HG02610 (cell line): ENCODE data around the gene CACNB2.
"Not testable (repeated sequence)": the region's sequence is repeated elsewhere in the genome, so short reads cannot be mapped to it uniquely, and the experiment has no call there.

Experiments used
- ATAC-seq: cut with Tn5 transposase; IDR thresholded peaks from one replicate; pipeline ENCODE4 v1.9.1; 2021; ENCODE audit warnings: mild to moderate bottlenecking, moderate library complexity; ENCODE audit not compliant: unreplicated experiment

CACNB2 gene

DNA sequence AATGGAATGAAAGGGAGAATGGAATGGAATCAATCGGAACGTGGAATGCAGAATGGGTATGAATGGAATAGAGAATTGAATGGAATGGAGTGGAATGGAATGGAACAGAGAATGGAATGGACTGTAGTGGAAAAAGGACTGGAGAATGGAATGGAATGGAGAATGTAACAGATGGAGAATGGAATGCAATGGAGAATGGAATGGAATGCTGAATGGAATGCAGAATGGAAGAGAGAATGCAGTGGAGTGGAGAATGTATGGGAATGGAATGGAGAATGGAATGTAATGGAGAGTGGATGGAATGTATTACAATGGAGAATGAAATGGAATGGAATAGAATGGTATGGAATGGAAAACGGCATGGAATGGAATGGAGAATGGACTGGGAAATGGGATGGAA lies 414.3 kb downstream of the CACNB2 start:
- ATAC-seq = no peak

DNA sequence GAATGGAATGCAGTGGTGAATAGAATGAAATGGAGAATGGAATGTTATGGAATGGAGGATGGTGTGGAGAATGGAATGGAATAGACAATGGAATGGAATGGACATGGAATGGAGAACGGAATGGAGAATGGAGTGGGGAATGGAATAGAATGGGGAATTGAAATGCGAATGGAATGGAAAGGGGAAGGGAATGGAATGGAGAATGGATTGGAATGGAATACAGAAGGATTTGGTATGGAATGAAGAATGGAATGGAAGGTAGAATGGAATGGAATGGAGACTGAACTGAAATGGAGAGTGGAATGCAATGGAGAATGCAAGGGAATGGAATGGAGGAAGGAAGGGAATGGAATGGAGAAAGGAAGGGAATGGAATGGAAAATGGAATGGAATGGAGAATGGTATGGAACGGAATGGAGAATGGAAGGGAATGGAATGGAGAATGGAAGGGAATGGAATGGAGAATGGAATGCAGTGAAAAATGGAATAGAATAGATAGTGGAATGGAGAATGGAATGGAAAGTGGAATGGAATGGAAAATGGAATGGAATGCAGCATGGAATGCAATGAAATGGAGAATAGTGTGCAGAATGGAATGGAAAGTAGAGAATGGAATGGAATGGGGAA lies 416.4 kb downstream of the CACNB2 start:
- no peak for ATAC-seq

DNA sequence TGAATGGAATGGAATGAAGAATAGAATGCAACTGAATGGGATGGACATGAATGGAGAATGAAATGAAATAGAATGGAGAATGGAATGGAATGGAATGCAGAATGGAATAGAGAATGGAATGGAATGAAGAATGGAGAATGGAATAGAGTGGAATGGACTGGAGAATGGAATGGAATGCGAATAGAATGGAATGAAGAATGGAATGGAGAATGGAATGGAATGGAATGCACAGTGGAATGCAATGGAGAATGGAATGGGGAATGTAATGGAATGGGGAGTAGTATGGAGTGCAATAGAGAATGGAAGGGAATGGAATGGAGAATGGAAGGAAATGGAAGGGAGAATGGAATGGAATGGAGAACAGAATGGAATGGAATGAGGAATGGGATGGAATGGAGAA lies 417.7 kb downstream of the CACNB2 start:
- no peak for ATAC-seq

DNA sequence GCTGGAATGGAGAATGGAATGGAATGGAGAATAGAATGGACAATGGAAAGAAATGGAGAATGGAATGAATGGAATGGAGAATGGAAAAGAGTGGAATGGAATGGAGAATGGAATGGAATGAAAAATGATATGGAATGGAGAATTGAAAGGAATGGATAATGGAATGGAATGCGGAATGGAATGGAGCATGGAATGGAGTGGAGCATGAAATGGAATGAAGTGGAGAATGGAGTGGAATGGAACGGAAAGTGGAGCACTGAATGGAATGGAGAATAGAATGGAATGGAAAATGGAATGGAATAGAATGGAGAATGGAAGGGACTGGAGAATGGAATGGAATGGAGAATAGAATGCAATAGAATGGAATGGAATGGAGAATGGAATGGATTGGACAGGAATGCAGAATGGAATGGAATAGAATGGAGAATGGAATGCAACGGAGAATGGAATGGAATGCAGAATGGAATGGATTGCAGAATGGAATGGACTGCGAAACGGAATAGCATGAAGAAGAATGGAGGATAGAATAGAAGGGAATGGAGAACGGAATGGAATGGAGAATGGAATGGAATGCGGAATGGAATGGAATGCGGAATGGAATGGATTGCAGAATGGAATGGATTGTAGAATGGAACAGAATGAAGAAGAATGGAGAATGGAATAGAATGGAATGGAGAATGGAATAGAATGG lies 421.8 kb downstream of the CACNB2 start:
- no peak for ATAC-seq

DNA sequence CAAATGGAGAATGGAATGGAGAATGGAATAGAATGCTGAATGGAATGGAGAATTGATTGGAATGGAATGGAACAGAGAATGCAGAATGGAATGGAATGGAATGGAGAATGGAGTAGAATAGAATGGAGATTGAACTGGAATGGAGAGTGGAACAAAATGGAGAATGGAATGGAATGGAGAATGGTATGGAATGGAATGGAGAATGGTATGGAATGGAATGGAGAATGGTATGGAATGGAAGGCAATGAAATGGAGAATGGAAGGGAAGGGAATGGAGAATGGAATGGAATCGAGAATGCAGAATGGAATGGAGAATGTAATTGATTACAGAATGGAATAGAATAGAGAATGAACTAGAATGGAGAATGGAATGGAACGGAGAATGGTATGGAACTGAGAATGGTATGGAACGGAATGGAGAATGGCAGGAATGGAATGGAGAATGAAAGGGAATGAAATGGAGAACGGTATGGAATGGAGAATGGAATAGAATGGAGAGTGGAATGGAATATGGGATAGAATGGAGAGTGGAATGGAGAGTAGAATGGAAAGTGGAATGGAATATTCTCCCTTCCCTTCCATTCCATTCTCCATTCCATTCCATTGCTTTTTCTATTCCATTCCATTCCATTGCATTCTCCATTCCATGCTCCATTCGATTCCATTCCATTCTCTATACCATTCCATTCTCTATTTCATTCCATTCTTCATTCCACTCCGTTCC lies 422.9 kb downstream of the CACNB2 start:
- no peak for ATAC-seq

DNA sequence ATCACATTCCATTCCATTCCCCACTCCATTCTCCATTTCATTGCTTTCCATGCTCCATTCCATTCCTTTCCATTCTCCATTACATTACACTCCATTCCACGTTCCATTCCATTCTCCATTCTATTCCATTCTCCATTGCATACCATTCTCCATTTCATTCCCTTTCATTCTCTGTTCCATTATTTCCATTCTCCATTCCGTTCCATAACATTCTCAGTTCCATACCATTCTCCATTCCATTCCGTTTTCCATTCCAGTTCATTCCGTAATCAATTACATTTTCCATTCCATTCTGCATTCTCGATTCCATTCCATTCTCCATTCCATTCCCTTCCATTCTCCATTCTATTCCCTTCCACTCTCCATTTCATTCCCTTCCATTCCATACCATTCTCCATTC lies 424.8 kb downstream of the CACNB2 start:
- ATAC-seq = no peak

DNA sequence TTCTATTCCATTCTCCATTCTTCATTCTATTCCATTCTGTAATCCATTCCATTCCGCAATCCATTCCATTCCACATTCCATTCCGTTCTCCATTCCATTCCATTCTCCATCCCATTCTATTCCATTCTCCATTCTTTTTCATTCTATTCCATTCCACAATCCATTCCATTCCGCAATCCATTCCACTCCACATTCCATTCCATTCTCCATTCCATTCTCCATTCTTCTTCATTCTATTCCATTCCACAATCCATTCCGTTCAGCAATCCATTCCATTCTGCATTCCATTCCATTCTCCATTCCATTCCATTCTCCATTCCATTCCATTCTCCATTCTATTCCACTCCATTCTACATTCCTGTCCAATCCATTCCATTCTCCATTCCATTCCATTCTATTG lies 426.0 kb downstream of the CACNB2 start:
- no peak for ATAC-seq

DNA sequence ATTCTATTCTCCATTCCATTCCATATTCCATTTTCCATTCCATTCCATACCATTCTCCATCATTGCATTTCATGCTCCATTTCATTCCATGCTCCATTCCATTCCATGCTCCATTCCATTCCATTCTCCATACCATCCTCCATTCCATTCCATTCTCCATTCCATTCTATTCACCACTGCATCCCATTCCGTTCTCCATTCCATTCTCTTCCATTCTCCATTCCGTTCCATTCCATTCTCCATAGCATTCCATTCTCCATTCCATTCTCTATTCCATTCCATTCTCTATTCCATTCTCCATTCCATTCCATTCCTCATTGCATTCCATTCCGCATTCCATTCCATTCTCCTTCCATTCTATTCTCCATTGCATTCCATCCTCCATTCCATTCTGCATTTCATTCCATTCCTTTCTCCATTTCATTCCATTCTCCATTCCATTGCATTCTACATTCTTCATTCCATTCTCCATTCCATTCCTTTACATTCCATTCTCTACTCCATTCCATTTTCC lies 427.2 kb downstream of the CACNB2 start:
- no peak for ATAC-seq

DNA sequence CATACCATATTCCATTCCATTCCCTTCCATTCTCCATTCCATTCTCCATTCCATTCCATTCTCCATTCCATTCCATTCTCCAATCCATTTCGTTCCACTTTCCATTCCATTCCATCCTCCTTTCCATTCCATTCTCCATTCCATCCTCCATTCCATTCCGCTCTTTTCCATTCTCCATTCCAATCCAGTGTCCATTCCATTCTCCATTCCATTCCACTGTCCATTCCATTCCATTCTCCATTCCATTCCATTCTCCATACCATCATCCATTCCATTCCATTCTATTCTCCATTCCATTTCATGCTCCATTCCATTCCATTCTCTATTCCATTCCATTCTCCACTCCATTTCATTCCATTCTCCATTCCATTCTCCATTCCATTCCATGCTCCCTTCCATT lies 430.2 kb downstream of the CACNB2 start:
- ATAC-seq = not testable (repeated sequence)

DNA sequence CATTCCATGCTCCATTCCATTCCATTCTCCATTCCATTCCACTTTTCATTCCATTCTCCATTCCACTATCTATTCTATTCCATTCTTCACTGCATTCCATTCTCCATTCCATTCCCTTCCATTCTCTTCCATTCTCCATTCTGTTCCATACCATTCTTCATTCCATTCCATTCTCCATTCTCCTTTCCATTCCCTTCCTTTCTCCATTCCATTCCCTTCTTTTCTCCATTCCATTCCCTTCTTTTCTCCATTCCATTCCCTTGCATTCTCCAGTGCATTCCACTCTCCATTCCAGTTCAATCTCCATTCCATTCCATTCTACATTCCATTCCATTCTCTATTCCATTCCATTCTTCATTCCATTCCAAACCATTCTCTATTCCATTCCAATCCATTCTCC lies 430.9 kb downstream of the CACNB2 start:
- no peak for ATAC-seq

DNA sequence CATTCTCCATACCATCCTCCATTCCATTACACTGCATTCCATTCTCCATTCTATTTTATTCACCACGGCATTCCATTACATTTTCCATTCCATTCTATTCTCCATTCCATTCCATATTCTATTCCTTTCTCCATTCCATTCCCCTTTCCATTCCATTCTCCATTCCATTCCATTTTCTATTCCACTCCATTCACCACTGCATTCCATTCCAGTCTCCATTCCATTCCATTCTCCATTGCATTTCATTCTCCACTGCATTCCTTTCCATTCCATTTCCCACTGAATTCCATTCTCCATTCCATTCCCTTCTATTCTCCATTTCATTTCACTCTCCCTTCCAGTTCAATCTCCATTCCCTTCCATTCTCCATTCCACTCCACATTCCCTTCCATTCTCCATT lies 431.6 kb downstream of the CACNB2 start:
- ATAC-seq = no peak

DNA sequence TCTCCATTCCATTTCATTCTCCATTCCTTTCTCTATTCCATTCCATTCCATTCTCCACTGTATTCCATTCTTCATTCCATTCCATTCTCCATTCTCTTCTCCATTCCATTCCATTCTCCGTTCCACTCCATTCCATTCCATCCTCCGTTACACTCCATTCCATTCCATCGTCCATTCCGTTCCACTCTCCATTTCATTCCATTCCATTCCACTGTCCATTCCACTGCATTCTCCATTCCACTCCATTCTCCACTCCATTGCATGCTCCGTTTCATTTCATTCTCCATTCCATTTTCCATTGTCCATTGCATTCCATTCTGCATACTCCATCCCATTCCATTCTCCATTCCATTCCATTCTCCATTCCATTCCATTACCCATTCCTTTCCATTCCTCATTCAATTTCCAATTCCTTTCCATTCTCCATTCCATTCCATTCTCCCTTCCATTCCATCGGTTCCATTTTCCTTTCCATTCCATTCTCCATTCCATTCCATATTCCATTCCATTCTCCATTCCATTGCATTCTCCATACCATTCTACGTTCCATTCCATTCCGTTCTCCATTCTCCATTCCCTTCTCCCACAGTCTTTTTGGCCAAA lies 432.8 kb downstream of the CACNB2 start:
- no peak for ATAC-seq

DNA sequence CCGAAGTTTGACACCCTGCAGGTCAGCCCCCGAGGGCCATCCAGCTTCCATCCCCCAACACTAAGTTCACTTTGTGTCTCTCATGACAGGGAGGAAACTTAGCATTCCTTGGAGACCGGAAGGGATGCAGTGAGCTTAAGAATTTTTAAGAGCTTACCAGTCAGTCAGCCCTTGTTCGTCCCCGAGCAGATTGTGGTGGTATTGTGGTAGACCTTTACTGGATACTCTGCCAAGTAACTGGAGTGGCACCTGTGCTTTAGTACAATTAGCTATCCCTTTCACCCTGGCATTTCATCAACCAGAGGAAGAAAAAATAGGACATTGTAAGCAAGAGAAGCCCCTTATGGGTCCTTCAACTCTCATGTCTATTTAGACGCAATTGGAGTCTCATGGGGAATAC lies 436.4 kb downstream of the CACNB2 start:
- ATAC-seq = no peak

DNA sequence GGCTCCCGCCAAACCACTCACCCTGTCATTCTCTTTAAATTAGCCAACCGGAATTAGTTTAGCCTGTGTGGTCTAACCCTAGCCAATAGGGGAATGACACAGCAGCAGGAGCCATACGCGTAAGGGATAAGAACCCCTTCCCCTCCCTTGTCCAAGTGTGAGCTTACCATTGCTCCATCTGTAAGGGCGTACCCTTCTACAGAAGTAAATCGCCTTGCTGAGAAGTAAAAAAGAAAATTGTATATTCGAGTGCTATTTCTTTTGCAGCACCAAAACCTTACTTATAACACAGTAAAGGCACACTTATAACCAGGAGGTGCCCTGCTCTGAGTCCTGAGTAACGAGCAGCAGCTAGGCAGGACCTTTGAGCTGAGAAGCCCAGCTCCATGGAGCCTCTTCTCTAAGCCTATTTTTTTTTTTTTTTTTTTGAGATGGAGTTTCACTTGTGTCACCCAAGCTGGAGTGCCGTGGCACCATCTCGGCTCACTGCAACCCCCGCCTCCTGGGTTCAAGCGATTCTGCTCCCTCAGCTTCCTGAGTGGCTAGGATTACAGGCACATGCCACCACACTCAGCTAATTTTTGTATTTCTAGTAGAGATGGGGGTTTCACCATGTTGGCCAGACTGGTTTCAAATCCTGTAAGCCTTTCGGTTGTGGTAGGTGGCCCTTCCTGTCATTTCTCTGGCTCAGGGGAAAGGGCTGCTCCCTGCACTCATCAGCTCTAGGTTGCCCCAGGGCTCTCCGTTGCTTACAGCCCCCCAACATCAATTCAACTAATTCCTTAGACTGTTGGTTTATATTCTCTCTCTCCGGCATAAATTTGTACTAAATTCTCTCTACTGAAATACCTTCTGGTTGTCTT lies 437.8 kb downstream of the CACNB2 start:
- no peak for ATAC-seq

DNA sequence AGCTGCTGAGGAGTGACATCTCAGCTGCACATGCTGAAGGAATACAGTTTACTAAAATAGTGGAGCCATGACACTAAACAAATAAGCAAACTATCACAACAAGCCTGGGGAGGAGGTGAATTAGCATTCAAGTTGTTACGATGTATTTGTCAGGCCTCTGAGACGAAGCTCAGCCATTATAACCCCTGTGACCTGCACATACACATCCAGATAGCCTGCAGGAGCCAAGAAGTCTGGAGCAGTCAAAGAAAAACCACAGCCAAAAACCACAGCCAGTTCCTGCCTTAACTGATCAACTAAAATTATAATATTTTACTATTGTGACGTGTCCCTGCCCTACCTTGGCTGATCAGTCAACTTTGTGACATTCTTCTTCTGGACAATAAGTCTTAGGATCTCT lies 442.6 kb downstream of the CACNB2 start:
- ATAC-seq = no peak

DNA sequence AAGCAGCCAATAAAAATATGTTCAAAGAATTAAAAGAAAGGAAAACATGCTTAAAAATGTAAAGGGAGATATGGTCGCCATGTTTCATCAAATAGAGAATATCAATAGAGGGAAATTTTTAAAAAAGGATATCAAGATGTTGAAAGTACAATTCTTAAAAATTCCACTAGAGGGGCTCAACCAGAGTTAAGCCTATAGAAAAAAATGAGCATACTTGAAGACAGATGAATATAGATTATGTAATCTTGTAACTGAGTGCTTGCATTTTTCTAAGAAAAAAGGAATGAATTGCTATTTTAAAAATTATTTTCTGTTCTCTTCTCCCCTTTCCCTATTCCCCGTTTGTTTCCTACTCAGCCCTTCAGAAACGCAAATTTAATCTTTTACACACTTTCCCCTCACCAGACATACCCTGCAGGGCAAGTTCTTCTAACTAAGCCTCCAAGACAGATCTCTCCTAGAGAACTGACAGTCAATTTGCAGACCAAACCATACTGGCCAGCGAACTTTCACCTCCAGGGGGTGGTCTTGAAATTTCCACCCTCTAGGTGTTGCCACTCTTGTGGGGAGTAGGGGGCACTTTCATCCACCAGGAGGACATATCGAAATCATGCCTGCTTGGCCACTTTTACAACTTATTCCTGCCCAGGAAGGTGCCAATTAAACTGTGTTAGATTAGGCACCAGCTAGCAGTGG lies 443.5 kb downstream of the CACNB2 start:
- ATAC-seq = no peak

DNA sequence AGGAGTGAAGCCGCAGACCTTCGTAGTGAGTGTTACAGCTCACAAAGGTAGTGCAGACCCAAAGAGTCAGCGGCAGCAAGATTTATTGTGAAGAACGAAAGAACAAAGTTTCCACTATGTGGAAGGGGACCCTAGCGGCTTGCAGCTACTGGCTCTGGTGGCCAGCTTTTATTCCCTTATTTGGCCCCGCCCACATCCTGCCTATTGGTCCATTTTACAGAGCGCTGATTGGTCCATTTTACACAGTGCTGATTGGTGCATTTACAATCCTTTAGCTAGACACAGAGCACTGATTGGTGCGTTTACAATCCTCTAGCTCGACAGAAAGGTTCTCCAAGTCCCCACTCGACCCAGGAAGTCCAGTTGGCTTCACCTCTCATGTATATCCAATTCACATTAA lies 446.4 kb downstream of the CACNB2 start:
- not testable (repeated sequence) for ATAC-seq

DNA sequence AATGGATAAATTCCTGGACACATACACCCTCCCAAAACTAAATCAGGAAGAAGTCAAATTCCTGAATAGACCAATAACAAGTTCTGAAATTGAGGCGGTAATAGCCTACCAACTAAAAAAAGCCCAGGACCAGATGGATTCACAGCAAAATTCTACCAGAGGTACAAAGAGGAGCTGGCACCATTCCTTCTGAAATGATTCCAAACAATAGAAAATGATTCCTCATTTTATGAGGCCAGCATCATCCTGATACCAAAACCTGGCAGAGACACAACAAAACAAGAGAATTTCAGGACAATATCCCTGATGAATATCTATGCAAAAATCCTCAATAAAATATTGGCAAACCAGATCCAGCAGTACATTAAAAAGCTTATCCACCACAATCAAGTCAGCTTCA lies 450.9 kb downstream of the CACNB2 start:
- not testable (repeated sequence) for ATAC-seq
